GM10847 (cell line): ENCODE measurements around the gene SURF4.

Experiments
- POLR2A ChIP-seq: IDR thresholded peaks from 2 replicates; pipeline ENCODE4 v1.6.1; 2011; ENCODE audit not compliant: insufficient read length; ENCODE audit errors: extremely low read depth

The SURF4 gene

GRCh38 chr9:133404454-133405002 is 28.7 kb upstream of the SURF4 start:
- no peak for TF ChIP-seq POLR2A

DNA sequence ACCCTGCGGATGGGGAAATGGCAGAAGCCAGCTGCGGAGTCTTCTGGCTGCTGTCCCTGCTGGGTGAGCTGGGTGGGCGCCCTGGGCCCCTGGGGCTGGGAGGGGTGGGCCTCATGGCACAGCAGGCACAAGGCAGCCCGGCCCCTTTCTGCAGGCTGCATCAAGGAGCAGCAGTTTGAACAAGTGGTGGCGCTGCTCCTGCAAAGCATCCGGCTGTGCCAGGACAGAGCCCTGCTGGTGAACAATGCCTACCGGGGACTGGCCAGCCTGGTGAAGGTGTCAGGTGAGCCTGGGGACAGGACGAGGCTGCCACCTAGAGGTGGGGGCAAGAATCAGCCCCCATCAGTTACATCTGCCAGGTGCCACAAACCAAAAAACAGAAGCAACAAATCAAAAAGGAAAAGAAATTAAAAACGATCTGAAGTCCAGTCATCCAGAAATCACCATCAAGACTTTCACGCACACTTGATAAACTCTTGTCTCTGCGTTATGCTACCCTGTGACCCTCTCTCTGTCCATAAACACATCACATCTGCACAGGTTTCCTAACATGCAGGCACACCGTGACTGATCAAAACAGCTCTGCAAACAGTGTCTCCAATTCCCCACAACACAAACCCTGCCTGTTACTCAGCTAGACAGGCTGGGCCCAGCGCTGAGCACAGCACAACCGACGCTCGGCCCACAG is 28.1 kb upstream of the SURF4 start:
- TF ChIP-seq POLR2A, result no peak

- no peak for TF ChIP-seq POLR2A
Observed at GRCh38 chr9:133402689-133403088, 26.8 kb upstream of the SURF4 start.

DNA sequence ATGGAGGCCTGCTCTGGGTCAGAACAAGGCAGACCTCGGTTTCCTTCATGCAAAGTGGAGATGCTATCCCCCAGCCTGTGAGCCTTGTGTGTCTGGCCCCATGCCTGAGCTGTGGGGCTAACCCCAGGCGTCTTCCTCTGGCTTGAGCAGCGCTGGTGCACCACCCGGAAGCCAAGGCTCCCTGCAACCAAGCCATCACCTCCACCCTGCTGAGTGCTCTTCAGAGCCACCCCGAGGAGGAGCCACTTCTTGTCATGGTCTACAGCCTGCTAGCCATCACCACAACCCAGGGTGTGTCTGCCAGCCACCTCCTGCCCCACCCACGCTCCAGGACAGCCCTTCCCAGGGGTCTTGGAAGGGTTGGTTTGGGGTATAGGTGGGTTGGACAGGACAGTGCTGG is 25.7 kb upstream of the SURF4 start:
- no peak for TF ChIP-seq POLR2A

DNA sequence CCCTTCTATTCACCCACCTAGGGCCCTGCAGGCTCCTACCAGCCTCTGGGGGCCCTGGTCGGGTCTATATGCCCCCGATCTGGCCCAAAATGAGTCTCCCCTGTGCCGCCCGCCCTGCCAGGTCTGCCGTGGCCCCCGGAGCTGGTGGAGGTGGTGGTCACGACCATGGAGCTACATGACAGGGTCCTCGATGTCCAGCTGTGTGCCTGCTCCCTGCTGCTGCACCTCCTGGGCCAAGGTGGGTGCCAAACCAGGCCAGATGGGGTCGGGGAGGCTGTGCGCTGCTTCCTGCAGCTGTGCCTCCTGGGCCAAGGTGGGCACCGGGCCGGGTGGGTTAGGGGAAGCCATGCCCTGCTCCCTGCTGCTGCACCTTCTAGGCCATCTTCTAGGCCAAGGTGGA is 24.4 kb upstream of the SURF4 start:
- TF ChIP-seq POLR2A, result no peak

GRCh38 chr9:133397895-133398294 is 22.0 kb upstream of the SURF4 start:
- TF ChIP-seq POLR2A, result no peak

GRCh38 chr9:133397370-133397769 is 21.5 kb upstream of the SURF4 start:
- TF ChIP-seq POLR2A, result no peak

- TF ChIP-seq POLR2A, result no peak
Observed at GRCh38 chr9:133396952-133397351, 21.1 kb upstream of the SURF4 start.

- TF ChIP-seq POLR2A, result no peak
Observed at GRCh38 chr9:133394687-133395271, 18.9 kb upstream of the SURF4 start.

DNA sequence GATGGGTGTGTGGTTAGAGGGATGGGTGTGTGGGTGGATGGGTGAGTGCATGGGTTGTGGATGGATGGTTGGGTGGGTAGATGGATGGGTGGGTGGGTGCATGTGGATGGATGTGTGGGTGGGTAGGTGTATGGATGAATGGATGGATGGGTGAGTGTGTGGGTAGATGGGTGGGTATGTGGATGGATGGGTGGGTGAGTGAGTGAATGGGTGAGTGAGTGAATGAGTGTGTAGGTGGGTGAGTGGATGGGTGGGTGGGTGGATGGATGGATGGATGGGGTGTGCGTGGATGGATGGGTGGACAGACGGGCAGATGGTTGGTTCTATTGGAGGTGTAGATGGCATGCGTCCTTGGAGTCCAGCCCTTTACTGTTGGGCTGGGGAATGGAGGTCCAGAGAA is 17.5 kb upstream of the SURF4 start:
- TF ChIP-seq POLR2A, result no peak

GRCh38 chr9:133390713-133391112 is 14.9 kb upstream of the SURF4 start:
- TF ChIP-seq POLR2A, result no peak

- TF ChIP-seq POLR2A, result no peak
Observed at GRCh38 chr9:133389562-133389961, 13.7 kb upstream of the SURF4 start.

- TF ChIP-seq POLR2A, result no peak
Observed at GRCh38 chr9:133389025-133389557, 13.2 kb upstream of the SURF4 start.

- no peak for TF ChIP-seq POLR2A
Observed at GRCh38 chr9:133387680-133388079, 11.8 kb upstream of the SURF4 start.

- TF ChIP-seq POLR2A, result no peak
Observed at GRCh38 chr9:133386338-133386737, 10.5 kb upstream of the SURF4 start.

- no peak for TF ChIP-seq POLR2A
Observed at GRCh38 chr9:133385452-133385851, 9.6 kb upstream of the SURF4 start.
